IPS-15b (cell line): Measurements from ENCODE around the gene PRKCD.
A peak's percentile ranks its signal among the peaks of the same experiment; 100 is the strongest.

Experiments used
- H3K27me3 ChIP-seq: one replicate; pipeline ENCODE4 v1.6.1; 2013; ENCODE audit warnings: low read length; ENCODE audit not compliant: control insufficient read depth, insufficient read depth
- H3K36me3 ChIP-seq: one replicate; pipeline ENCODE4 v1.6.1; 2013; ENCODE audit warnings: low read length; ENCODE audit not compliant: control insufficient read depth, insufficient read depth
- H3K4me1 ChIP-seq: one replicate; pipeline ENCODE4 v1.6.1; 2013; ENCODE audit warnings: mild to moderate bottlenecking, low read length; ENCODE audit not compliant: control insufficient read depth, insufficient read depth
- H3K4me3 ChIP-seq: one replicate; pipeline ENCODE4 v1.5.1; 2013; ENCODE audit warnings: low read depth, low read length
- H3K9ac ChIP-seq: one replicate; pipeline ENCODE4 v1.6.1; 2013; ENCODE audit warnings: low read depth, mild to moderate bottlenecking, low read length
- H3K9me3 ChIP-seq: one replicate; pipeline ENCODE4 v1.6.1; 2013; ENCODE audit warnings: mild to moderate bottlenecking, low read length; ENCODE audit not compliant: control insufficient read depth, insufficient read depth

The PRKCD gene

GRCh38 chr3:53151465-53151864, 9.5 kb upstream of the PRKCD start:
- Histone ChIP-seq H3K27me3 (no peaks in the 10 kb centered on the region), H3K4me3 (no peak overlapping the region), H3K4me1 (no peaks in the 10 kb centered on the region), H3K9ac (no peak overlapping the region), H3K9me3 (no peaks in the 10 kb centered on the region), H3K36me3 (no peaks in the 10 kb centered on the region)

GRCh38 chr3:53151870-53152660, 8.9 kb upstream of the PRKCD start:
- Histone ChIP-seq H3K4me1 (peaks cover under 1% of the 10 kb centered on the region), H3K36me3 (no peaks in the 10 kb centered on the region), H3K9ac (no peak overlapping the region), H3K9me3 (no peaks in the 10 kb centered on the region), H3K4me3 (no peak overlapping the region), H3K27me3 (peaks cover under 1% of the 10 kb centered on the region)

- Histone ChIP-seq H3K4me1 (peaks cover 4% of the 10 kb centered on the region), H3K9me3 (no peaks in the 10 kb centered on the region), H3K36me3 (no peaks in the 10 kb centered on the region), H3K27me3 (peaks cover 7% of the 10 kb centered on the region), H3K4me3 (no peak overlapping the region), H3K9ac (no peak overlapping the region)
Observed at GRCh38 chr3:53153264-53153823, 7.7 kb upstream of the PRKCD start.

GRCh38 chr3:53153980-53154379, 7.0 kb upstream of the PRKCD start:
- Histone ChIP-seq H3K27me3 (peaks cover 10% of the 10 kb centered on the region), H3K4me3 (no peak overlapping the region), H3K9me3 (no peaks in the 10 kb centered on the region), H3K9ac (no peak overlapping the region), H3K36me3 (no peaks in the 10 kb centered on the region), H3K4me1 (peaks cover 5% of the 10 kb centered on the region)

DNA sequence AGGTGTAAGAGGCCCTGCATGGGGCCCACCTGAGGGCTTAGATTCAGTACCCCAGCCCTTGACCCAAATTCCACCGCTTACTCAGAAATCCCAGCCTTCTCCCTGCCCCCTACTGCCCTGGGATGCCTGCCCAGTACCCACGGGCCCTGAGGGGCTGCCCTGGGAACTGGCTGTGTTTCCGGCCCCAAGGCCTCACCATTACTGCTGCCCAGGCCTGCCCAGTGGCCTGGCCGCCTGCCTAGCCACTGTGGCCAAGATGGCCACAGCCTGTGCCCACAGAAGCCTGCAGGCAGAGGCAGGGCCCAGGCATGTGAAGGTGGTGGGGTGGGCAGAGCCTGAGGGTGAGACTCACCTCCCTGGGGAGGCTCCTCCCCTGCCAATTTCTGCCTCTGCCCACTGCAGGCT, 6.1 kb upstream of the PRKCD start:
- Histone ChIP-seq H3K27me3 (peaks cover 13% of the 10 kb centered on the region), H3K4me3 (no peak overlapping the region), H3K9ac (no peak overlapping the region), H3K4me1 (peaks cover 14% of the 10 kb centered on the region), H3K36me3 (no peaks in the 10 kb centered on the region), H3K9me3 (no peaks in the 10 kb centered on the region)

- Histone ChIP-seq H3K9ac (no peak overlapping the region), H3K36me3 (no peaks in the 10 kb centered on the region), H3K4me1 (peaks cover 20% of the 10 kb centered on the region), H3K27me3 (peaks cover 19% of the 10 kb centered on the region), H3K9me3 (no peaks in the 10 kb centered on the region), H3K4me3 (no peak overlapping the region)
Observed at GRCh38 chr3:53155760-53156159, 5.2 kb upstream of the PRKCD start.

GRCh38 chr3:53156368-53156834, 4.6 kb upstream of the PRKCD start:
- H3K4me3 ChIP-seq, result peak overlapping the region; percentile 53
- no peaks in the 10 kb centered on the region for H3K36me3 ChIP-seq
- peaks cover 19% of the 10 kb centered on the region for H3K27me3 ChIP-seq
- no peak overlapping the region for H3K9ac ChIP-seq
- H3K9me3 ChIP-seq, result no peaks in the 10 kb centered on the region
- peaks cover 20% of the 10 kb centered on the region for H3K4me1 ChIP-seq

GRCh38 chr3:53157974-53158580, 2.9 kb upstream of the PRKCD start:
- Histone ChIP-seq H3K4me1 (peaks cover 20% of the 10 kb centered on the region), H3K27me3 (peaks cover 19% of the 10 kb centered on the region), H3K9me3 (no peaks in the 10 kb centered on the region), H3K4me3 (no peak overlapping the region), H3K9ac (no peak overlapping the region), H3K36me3 (no peaks in the 10 kb centered on the region)

DNA sequence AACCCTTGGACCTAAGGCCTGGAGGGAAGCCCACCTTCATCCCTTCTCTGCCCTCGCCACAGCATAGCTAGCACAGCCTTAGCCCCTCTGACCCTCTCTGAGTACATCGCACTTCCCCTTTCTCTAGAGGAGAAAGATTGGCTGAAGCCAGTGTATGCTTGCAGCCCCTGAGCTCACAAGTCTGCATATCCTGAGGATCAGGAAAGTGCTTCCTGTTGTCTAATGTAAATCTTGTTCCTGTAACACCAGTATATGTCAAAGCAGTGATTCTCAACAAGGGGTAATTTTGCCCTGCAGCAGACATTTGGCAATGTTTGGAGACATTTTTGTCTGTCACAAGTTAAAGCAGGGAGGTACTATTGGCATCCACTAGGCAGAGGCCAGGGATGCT, 2.2 kb upstream of the PRKCD start:
- no peaks in the 10 kb centered on the region for H3K36me3 ChIP-seq
- peaks cover 23% of the 10 kb centered on the region for H3K4me1 ChIP-seq
- no peak overlapping the region for H3K9ac ChIP-seq
- no peaks in the 10 kb centered on the region for H3K9me3 ChIP-seq
- H3K27me3 ChIP-seq, result peaks cover 19% of the 10 kb centered on the region
- no peak overlapping the region for H3K4me3 ChIP-seq

DNA sequence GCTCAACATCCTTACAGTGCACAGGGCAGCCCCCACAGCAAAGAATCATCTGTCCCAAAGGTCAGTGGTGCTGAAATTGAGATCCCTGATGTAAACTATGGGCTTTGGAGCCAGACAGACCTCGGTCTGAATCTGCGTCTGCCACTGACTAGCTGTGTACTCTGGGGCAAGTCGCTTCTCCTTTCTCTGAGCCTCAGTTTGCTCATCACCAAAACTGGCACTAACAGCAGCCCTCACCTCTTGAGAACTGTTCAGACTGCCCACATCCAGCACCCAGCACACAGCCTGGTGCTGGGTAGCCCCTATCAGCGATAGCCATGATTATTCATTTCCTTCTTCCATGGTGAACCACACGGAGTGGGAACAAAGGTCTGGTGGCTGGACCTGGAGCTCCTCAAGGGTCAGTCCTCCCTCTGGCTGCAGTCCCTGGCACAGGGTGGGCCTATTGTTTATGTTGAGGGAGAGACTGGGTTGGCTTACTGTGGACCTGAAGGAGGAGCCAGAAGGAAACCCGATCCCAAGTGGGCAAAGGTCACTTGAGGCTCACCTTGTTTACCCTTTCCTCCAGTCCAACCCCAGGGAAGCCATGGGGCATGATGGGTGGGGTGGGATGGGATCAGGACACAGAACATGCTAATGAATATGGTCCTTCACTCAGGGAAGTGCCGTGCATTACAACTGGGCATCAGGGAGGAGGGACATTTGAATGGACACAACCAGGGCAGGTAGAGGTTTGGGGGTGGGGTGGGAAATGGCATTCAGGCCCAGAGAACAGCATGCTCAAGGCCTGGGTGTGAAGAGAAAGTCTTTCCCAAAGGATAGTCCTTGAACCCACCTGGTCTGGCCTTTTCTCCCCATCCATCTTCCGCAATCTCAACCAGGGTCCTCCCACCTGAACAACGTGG, 1.6 kb upstream of the PRKCD start:
- Histone ChIP-seq H3K9me3 (no peaks in the 10 kb centered on the region), H3K27me3 (peaks cover 19% of the 10 kb centered on the region), H3K4me1 (peaks cover 23% of the 10 kb centered on the region), H3K36me3 (no peaks in the 10 kb centered on the region), H3K9ac (no peak overlapping the region), H3K4me3 (peak overlapping the region; percentile 64)

DNA sequence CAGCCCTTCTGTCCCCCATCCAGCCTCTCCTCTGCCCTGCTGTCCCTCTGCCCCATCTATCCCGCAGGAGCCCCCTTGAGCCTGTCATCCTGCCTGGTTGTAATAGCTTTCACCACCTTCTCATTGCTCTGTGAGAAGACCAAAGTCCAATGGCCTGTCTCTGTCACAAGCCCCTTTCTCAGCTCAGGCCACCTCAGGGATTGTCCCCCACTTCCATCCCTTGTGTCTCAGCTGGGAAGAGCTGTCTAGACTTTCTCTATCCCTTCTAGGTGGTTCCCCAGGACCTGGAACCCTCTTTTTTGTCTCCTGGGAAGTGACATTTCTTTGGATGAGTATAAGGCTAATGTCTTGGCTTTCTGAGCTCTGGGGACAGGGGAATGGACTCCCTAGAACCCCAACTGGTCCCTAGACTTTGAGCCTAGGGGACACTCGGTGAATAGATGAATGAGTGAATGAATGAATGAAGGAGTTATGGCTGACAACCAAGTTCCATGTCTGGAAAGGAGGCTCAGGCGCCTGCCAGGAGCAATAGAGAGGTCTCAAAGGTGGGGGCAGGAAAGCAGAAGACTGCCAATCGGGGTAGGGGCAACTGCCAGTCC, 849 bp upstream of the PRKCD start:
- Histone ChIP-seq H3K9ac (no peak overlapping the region), H3K36me3 (no peaks in the 10 kb centered on the region), H3K27me3 (peaks cover 19% of the 10 kb centered on the region), H3K4me3 (peak overlapping the region; percentile 64), H3K4me1 (peaks cover 23% of the 10 kb centered on the region), H3K9me3 (no peaks in the 10 kb centered on the region)
